ENCODE data around the gene ADAMTSL2.

ADAMTSL2 gene

GRCh38 chr9:133538851-133539833, 4.6 kb downstream of the ADAMTSL2 start:
- peaks cover 20% of the 10 kb centered on the region for H3K27me3 ChIP-seq (ENCODE audit: insufficient read depth, low read length)
- H3K9me3 ChIP-seq (ENCODE audit: low read length) = no peaks in the 10 kb centered on the region
- H3K4me1 ChIP-seq (ENCODE audit: insufficient read depth, low read length) = peaks cover 6% of the 10 kb centered on the region
- no peaks in the 10 kb centered on the region for H3K36me3 ChIP-seq (ENCODE audit: insufficient read depth, low read length)
- H2AFZ ChIP-seq (ENCODE audit: low read depth, low read length) = no peak overlapping the region
- no peak overlapping the region for H3K4me3 ChIP-seq (ENCODE audit: low read length)

DNA sequence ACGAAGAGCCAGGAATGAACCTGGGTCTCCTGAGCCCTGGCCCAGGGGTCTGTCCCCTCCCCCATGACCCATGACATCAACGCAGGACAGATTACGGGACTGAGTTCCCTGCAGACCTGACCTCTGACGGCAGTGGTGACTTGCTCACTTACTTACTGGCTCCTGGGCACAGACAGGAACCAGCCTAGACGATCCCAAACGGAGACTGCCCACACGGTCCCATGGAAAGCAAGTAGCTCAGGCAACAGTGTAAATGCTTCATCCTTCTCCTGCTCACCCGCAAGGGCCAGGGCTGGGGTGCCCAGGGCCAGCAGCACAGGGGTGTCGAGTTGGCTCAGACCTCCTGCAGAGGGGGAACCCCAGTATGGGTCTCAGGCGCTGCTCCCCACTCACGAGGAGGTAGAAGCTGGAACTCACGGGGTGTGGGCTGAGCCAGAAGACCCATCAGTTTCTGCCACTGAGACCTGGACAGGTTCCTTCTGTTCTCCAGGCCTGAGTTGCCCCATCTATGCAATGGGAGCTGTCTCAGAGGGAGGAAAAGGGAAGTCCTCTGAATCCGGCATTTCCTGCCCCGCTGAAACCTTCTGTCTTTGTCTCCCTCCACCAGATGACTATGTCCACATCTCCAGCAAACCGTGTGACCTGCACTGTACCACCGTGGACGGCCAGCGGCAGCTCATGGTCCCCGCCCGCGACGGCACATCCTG, 5.6 kb downstream of the ADAMTSL2 start:
- Histone ChIP-seq H2AFZ (ENCODE audit: low read depth, low read length) (no peak overlapping the region), H3K4me3 (ENCODE audit: low read length) (no peak overlapping the region), H3K4me1 (ENCODE audit: insufficient read depth, low read length) (no peaks in the 10 kb centered on the region), H3K36me3 (ENCODE audit: insufficient read depth, low read length) (no peaks in the 10 kb centered on the region), H3K27me3 (ENCODE audit: insufficient read depth, low read length) (peaks cover 16% of the 10 kb centered on the region), H3K9me3 (ENCODE audit: low read length) (no peaks in the 10 kb centered on the region)

DNA sequence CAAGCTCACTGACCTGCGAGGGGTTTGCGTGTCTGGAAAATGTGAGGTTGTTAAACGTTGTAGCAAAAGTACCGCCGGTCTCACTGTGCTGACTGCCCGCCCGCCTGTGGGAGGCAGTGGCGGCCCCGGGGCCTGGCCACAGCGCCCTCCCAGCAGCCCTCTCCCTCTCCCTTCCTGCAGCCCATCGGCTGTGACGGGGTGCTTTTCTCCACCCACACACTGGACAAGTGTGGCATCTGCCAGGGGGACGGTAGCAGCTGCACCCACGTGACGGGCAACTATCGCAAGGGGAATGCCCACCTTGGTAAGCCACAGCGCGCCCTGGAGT, 6.2 kb downstream of the ADAMTSL2 start:
- H3K4me3 ChIP-seq (ENCODE audit: low read length) = no peak overlapping the region
- no peaks in the 10 kb centered on the region for H3K36me3 ChIP-seq (ENCODE audit: insufficient read depth, low read length)
- no peak overlapping the region for H2AFZ ChIP-seq (ENCODE audit: low read depth, low read length)
- no peaks in the 10 kb centered on the region for H3K4me1 ChIP-seq (ENCODE audit: insufficient read depth, low read length)
- H3K9me3 ChIP-seq (ENCODE audit: low read length) = no peaks in the 10 kb centered on the region
- H3K27me3 ChIP-seq (ENCODE audit: insufficient read depth, low read length) = peaks cover 16% of the 10 kb centered on the region

DNA sequence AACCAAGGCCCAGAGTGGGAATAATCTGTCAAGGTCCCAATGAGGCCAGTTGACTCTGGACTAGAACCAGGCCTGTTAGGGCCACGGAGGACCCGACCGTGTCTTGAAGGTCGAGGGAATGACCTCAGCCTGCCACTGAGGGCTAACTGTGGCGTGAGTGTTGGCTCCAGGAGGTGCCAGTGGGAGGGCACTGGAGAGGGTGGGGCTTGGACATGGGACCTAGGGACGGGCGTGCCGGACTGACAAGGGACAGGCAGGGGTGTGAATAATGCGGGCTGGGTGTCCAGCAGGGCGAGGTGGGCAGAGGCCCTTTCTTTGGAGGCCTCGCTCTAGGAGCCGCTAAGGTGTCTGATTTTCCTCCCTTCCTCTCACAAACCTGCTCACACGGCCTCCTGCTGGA, 7.5 kb downstream of the ADAMTSL2 start:
- no peaks in the 10 kb centered on the region for H3K36me3 ChIP-seq (ENCODE audit: insufficient read depth, low read length)
- H3K27me3 ChIP-seq (ENCODE audit: insufficient read depth, low read length) = peaks cover 8% of the 10 kb centered on the region

DNA sequence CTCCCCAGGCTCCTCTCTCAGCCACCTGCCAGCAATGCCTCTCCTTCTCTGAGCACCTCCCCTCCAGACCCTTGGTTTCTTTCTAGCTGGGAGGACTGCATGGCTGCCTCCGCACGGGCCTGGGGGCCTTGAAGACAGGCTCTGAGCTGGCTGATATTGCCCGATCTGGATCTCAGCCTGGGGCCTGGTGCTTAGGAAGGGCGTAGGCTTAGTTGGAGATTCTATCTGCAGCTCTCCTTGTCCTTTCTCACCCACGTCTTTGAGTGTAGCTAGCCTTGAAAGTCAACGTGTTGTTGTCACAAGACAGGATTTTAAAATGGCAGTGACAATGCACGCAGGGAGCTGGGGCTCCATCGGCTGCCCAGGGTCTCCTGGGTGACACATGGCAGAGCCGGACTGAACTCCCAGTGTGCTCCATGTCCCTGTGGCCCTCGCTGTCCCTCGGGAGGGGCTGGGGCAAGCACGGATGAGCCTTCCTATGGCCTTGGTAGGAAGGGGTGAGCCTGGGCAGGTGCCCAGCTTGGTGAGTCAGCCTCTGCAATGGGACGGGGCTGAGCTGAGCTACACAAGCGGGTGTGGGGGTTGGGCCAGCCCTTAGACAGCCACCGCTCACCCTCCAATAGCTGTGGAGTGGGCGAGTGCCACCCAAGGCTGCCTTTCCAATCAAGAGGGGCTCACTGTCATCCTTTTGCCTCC, 9.4 kb downstream of the ADAMTSL2 start:
- Histone ChIP-seq H3K36me3 (ENCODE audit: insufficient read depth, low read length) (no peaks in the 10 kb centered on the region), H3K4me1 (ENCODE audit: insufficient read depth, low read length) (no peaks in the 10 kb centered on the region), H3K9me3 (ENCODE audit: low read length) (no peaks in the 10 kb centered on the region), H3K27me3 (ENCODE audit: insufficient read depth, low read length) (peaks cover 3% of the 10 kb centered on the region), H2AFZ (ENCODE audit: low read depth, low read length) (no peak overlapping the region), H3K4me3 (ENCODE audit: low read length) (no peak overlapping the region)

More for the DNA sequence above, 7.5 kb downstream of the ADAMTSL2 start:
- Histone ChIP-seq H2AFZ (ENCODE audit: low read depth, low read length) (no peak overlapping the region), H3K4me1 (ENCODE audit: insufficient read depth, low read length) (no peaks in the 10 kb centered on the region), H3K9me3 (ENCODE audit: low read length) (no peaks in the 10 kb centered on the region), H3K4me3 (ENCODE audit: low read length) (no peak overlapping the region)

- no peaks in the 10 kb centered on the region for H3K36me3 ChIP-seq (ENCODE audit: insufficient read depth, low read length)
- no peak overlapping the region for H2AFZ ChIP-seq (ENCODE audit: low read depth, low read length)
- H3K4me3 ChIP-seq (ENCODE audit: low read length) = no peak overlapping the region
- H3K27me3 ChIP-seq (ENCODE audit: insufficient read depth, low read length) = peaks cover 3% of the 10 kb centered on the region
- no peaks in the 10 kb centered on the region for H3K9me3 ChIP-seq (ENCODE audit: low read length)
- no peaks in the 10 kb centered on the region for H3K4me1 ChIP-seq (ENCODE audit: insufficient read depth, low read length)
Measured at GRCh38 chr9:133545494-133546286, 11.2 kb downstream of the ADAMTSL2 start.

DNA sequence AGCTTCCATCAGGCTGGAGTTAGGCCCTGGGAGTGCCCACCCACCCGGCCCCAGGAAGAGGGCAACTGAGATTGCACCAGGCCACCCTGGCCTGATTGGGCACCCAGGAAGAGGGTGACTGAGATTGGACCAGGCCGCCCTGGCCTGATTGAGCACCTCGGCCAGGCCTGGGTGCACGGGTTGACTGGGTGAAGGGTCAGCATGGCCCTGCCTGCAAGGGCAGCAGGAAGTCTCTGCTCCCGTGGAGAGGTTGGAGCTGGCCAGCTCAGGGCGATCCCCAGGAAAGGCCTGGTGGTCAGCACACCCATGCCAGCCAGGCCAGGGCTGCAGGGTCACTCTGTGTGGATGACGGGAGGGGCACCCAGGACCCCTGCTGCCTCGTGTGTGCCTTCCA, 11.8 kb downstream of the ADAMTSL2 start:
- H3K36me3 ChIP-seq (ENCODE audit: insufficient read depth, low read length) = no peaks in the 10 kb centered on the region
- no peak overlapping the region for H3K4me3 ChIP-seq (ENCODE audit: low read length)
- H3K27me3 ChIP-seq (ENCODE audit: insufficient read depth, low read length) = no peaks in the 10 kb centered on the region
- H3K4me1 ChIP-seq (ENCODE audit: insufficient read depth, low read length) = no peaks in the 10 kb centered on the region
- no peaks in the 10 kb centered on the region for H3K9me3 ChIP-seq (ENCODE audit: low read length)
- no peak overlapping the region for H2AFZ ChIP-seq (ENCODE audit: low read depth, low read length)

- no peaks in the 10 kb centered on the region for H3K4me1 ChIP-seq (ENCODE audit: insufficient read depth, low read length)
- no peak overlapping the region for H3K4me3 ChIP-seq (ENCODE audit: low read length)
- no peaks in the 10 kb centered on the region for H3K9me3 ChIP-seq (ENCODE audit: low read length)
- H3K36me3 ChIP-seq (ENCODE audit: insufficient read depth, low read length) = no peaks in the 10 kb centered on the region
- H2AFZ ChIP-seq (ENCODE audit: low read depth, low read length) = no peak overlapping the region
- H3K27me3 ChIP-seq (ENCODE audit: insufficient read depth, low read length) = no peaks in the 10 kb centered on the region
Measured at GRCh38 chr9:133547116-133547515, 12.6 kb downstream of the ADAMTSL2 start.

- Histone ChIP-seq H3K4me1 (ENCODE audit: insufficient read depth, low read length) (no peaks in the 10 kb centered on the region), H3K36me3 (ENCODE audit: insufficient read depth, low read length) (no peaks in the 10 kb centered on the region), H3K4me3 (ENCODE audit: low read length) (no peak overlapping the region), H3K9me3 (ENCODE audit: low read length) (no peaks in the 10 kb centered on the region), H3K27me3 (ENCODE audit: insufficient read depth, low read length) (peaks cover under 1% of the 10 kb centered on the region), H2AFZ (ENCODE audit: low read depth, low read length) (no peak overlapping the region)
Measured at GRCh38 chr9:133551446-133551845, 16.9 kb downstream of the ADAMTSL2 start.

DNA sequence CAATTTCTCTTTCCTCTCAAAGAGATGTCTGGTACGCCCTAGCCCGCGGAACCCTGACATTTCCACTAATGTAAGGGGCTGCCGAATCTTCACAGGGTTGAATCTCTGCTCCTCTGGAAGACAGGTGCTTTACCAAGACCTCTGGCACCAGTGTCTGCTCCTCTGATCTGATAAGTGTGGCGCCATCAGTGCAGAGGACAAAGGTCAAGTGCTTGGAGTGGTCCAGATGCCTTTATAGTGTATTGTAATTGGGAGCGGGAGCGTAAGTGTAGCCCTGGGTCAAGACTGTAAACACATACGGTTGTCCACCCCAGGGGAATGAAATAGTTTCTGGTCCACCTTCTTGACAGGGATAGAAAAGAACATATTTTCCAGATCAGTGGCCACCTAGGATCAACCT, 17.7 kb downstream of the ADAMTSL2 start:
- H2AFZ ChIP-seq (ENCODE audit: low read depth, low read length) = no peak overlapping the region
- H3K9me3 ChIP-seq (ENCODE audit: low read length) = no peaks in the 10 kb centered on the region
- H3K4me3 ChIP-seq (ENCODE audit: low read length) = no peak overlapping the region
- H3K36me3 ChIP-seq (ENCODE audit: insufficient read depth, low read length) = no peaks in the 10 kb centered on the region
- H3K27me3 ChIP-seq (ENCODE audit: insufficient read depth, low read length) = peaks cover 3% of the 10 kb centered on the region
- peaks cover under 1% of the 10 kb centered on the region for H3K4me1 ChIP-seq (ENCODE audit: insufficient read depth, low read length)

- Histone ChIP-seq H2AFZ (ENCODE audit: low read depth, low read length) (no peak overlapping the region), H3K36me3 (ENCODE audit: insufficient read depth, low read length) (no peaks in the 10 kb centered on the region), H3K4me3 (ENCODE audit: low read length) (no peak overlapping the region), H3K4me1 (ENCODE audit: insufficient read depth, low read length) (peaks cover 9% of the 10 kb centered on the region), H3K27me3 (ENCODE audit: insufficient read depth, low read length) (peaks cover 3% of the 10 kb centered on the region), H3K9me3 (ENCODE audit: low read length) (no peaks in the 10 kb centered on the region)
Measured at GRCh38 chr9:133553123-133553522, 18.6 kb downstream of the ADAMTSL2 start.

DNA sequence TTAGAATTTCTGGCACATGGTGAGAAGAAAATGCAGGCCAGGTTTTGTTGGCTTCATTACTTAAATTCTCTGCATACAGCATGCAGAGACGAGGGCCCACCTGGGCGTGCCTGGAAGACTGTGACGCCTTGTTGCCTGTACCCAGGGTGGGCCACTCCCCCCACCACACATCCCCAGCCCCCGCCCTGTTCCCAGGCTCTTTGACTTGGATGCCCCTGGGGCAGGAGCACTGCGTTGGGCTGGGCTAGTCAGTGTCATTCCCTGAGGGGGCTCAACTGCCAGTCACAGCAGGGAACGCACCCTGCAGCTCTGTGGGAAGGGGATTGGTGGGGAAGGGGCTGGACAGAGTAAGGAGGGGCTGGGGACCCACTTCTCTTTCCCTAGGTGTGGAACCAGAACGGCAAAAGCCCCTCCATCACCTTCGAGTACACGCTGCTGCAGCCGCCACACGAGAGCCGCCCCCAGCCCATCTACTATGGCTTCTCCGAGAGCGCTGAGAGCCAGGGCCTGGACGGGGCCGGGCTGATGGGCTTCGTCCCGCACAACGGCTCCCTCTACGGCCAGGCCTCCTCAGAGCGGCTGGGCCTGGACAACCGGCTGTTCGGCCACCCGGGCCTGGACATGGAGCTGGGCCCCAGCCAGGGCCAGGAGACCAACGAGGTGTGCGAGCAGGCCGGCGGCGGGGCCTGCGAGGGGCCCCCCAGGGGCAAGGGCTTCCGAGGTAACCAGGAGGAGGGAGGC, 19.6 kb downstream of the ADAMTSL2 start:
- Histone ChIP-seq H3K36me3 (ENCODE audit: insufficient read depth, low read length) (no peaks in the 10 kb centered on the region), H2AFZ (ENCODE audit: low read depth, low read length) (no peak overlapping the region)

More for the DNA sequence above, 19.6 kb downstream of the ADAMTSL2 start:
- peaks cover 3% of the 10 kb centered on the region for H3K27me3 ChIP-seq (ENCODE audit: insufficient read depth, low read length)
- H3K4me3 ChIP-seq (ENCODE audit: low read length) = no peak overlapping the region
- H3K4me1 ChIP-seq (ENCODE audit: insufficient read depth, low read length) = peaks cover 20% of the 10 kb centered on the region
- H3K9me3 ChIP-seq (ENCODE audit: low read length) = no peaks in the 10 kb centered on the region
